ENCODE measurements around the gene AGRP.
"Not testable (repeated sequence)": the region's sequence is repeated elsewhere in the genome, so short reads cannot be mapped to it uniquely, and the experiment has no call there.

The AGRP gene

GRCh38 chr16:67504031-67505021 is 21.0 kb upstream of the AGRP start:
- DNase-seq: peak; percentile 27

GRCh38 chr16:67499106-67499505 is 15.8 kb upstream of the AGRP start:
- DNase-seq: no peak

DNA sequence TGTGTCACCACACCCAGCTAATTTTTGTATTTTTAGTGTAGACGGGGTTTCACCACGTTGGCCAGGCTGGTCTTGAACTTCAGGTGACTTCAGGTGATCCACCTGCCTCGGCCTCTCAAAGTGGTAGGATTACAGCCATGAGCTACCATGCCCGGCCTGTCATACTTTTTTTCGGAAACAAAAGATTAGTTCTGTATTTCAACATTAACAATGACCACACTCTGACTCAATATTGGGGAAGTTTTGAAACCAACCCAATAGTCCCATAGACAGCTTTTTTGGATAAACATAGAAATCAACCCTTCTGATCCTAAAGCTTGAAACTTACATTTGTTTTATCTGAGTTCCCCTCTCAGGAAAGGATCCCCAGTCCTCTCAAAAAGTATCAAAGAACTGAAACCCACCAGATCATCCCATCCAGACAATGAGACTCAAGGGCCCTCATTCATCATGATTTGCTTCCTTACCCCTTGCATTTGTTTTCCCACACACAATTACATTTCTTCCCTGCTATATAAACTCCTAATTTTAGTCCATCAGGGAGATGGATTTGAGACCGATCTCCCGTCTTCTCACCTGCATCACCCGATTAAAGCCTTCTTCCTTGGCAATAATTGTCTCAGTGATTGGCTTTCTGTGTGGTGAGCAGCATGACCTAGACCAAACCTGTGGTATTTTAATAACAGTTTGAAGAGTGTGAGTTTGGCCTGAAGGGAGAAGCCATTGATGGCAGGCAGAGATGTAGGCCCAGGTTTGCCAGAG is 7.2 kb upstream of the AGRP start:
- no peak for DNase-seq

DNA sequence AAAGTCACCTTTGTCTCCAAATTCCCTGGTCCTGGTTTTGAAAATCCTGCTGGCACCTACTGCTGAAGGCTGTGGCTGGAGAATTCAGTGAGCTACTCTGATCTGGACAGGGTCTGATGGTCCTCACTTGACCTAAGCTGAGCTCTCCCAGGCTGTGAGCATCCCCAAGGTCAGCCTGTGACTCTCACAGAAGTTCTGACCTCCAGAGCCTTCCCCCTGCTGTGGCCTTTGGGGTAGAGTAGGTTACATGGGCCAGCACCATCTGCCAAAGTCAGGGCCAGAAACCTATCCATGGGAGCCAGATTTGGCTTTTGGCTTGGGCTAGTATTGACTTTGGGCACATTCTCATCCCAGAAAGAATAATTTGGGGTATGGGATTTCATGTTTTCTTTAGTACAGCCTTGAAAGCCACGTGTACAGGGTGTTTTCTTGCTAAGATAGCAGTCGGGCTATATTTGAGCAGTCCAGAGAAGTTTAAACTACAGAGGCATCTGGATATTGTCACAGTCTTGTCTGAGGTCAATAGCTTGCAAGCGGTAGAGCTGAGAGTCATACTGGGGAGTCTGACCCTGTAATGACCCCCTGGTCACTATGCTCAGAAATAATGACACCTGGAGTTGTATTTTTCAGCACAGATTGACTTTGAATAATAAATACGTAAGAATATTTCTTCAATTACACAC is 6.2 kb upstream of the AGRP start:
- no peak for DNase-seq

GRCh38 chr16:67487561-67487960 is 4.2 kb upstream of the AGRP start:
- DNase-seq: not testable (repeated sequence)

DNA sequence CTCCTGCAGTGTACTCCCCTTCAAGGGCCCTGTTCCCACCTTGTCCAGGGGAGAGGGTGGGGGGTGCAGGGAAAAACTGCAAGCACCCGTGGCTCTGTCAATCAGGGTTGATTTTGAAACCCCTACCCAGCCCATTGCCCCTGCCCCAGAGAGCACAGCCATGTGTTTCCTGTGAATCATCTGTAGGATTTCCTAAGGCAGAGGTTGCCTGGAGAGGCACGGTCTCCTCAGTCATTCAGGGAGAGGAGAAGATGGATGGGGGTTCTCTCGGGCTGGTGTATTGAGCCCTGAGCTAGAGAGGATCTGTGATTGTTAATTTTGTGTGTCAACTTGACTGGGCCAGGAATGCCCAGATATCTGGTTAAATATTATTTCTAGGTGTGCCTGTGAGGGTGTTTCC is 3.5 kb upstream of the AGRP start:
- DNase-seq: no peak

DNA sequence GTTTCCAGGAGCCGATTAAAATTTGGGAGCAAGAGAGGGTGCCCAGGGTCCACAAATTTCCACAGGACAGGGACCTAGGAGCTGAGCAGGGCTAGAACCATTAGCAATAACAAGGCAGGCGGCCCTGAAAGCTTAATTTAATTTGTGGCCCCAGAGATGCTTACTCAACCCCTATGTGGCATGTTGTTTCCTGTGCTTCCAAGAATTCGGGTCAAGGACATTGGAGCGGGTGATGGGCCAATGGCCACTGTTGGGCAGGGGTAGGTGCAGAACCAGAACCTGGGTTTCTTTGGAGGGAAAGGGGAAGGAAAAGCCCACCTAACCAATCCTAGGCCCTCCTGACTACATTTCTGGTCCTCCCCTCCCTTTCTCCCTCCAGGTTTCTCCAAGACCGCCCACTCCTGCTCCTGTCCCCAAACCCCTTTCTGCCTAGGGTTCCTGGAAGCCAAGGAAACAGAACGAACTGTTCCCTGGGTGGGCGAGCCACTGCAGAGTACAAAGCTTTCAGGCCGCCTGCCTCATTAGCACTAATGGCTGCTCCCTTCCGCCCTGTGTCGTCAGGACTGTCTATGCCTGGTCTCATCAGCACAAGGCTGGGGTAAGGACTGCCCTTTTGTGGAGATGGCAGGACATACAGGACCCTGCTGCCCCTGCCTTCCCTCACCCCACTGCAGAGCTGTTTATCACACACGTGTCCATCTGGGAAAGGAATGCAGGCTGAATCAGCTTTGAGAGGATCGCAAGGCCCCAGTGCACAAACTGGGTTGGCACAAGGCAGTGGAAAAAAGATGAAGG is 581 bp upstream of the AGRP start:
- DNase-seq: no peak

- no peak for DNase-seq
Observed at GRCh38 chr16:67482233-67482924, 968 bp downstream of the AGRP start.

- DNase-seq: peak; percentile 61
Observed at GRCh38 chr16:67481561-67482232, 1.6 kb downstream of the AGRP start.

DNA sequence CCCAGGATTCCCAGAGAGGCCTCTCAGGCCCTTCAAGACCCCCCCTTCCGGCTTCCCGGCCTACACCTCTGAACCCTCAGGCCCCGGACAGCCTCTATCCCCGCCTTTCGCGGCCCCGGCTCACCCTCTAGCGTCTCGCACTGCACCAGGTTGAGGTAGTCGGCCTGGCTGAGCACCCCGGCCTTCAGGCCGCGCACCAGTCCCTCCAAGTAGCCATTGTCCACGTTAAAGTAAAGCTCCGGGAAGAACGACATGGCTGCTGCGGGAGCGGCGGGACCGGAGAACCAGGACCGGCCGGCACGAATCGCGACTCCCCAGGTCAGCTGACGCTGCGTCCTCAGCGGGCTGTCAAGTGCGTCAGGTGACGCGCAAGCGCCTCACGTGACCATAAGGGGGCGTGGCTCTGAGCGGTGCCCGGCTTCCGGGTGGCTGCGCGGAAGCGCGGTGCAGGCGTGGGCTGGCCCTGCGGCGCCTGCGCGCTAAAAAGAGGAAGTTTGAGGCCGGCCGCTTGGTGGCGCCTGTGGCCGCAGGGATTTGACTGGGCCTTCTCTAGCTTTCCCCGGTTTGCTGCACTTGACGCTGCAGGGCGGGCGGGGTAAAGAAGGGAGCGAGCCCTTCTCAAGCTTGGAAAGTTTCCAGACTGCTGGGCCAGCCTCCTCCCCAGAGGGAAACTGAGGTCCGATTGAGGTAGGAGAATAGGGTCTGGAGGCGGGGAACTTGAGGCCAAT is 2.4 kb downstream of the AGRP start, which contains the start of gene ATP6V0D1:
Gene ATP6V0D1, minus strand, starts transcription at position 325 of the 728 bp plus-strand sequence. Its CDS starts 71 bp downstream, at position 254.
- peak; percentile 98 for DNase-seq

DNA sequence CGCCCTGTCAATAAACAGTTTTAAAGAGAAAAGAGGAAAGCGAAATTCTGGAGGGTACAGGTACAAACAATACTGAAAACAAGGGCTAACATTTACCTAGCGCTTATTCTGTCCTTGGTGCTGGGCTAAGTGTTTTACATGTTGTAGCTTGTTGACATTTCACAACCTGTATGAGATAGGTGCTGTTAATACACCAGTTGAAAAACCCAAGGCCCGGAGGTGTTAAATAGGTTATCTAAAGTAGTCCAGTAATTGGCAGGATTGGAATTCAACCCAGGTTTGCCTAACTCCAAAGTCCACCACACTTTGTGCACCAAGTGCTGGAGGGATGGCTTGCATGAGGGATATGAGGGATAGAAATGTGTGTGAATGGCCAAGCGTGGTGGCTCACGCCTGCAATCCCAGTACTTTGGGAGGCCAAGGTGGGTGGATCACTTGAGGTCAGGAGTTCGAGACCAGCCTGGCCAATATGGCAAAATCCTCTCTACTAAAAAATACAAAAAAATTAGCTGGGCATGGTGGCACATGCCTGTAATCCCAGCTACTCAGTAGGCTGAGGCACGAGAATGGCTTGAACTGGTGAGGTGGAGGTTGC is 5.3 kb downstream of the AGRP start:
- DNase-seq: no peak

DNA sequence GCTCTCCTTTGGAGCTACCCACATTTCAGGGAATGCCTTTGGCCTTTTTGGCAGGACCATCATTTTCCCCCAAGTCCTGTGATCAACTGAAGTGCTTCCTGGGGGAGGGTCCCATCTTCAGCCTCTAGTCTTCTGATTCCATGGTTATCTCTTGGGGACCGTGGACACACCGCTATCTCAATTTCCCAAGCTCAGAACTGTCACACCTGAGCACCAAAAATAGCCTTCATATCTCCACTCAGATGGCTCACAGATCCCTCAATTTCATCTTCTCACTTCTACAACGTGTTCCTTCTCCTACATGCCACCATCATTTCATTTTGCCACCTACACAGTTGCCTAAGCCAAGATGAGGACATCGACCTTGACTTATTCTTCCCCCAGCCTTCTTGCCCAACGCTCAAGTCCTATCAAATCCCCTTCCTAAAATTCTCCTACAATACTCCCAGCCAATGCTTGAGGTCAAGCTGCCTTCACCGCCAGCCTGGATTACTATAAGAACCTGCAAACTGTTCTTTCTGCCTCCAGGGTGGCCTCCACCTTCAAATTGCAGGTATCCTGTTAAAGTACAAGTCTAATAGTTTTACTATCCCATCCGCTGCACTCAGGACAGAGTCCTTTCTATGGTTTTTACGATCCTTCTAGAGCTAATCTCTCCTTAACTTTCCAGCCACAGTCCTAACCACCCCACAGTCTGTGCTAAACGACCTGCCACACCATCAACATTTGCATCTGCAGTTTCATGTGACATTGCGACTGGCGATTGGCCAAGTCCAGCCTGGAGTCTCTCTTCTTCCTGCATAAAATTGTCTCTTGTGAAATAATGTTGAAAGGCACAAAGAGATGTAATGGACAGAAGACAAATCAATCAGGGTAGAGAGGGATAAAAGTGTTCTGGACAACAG is 8.5 kb downstream of the AGRP start:
- DNase-seq: no peak

GRCh38 chr16:67471758-67472384 is 11.5 kb downstream of the AGRP start:
- DNase-seq: no peak

DNA sequence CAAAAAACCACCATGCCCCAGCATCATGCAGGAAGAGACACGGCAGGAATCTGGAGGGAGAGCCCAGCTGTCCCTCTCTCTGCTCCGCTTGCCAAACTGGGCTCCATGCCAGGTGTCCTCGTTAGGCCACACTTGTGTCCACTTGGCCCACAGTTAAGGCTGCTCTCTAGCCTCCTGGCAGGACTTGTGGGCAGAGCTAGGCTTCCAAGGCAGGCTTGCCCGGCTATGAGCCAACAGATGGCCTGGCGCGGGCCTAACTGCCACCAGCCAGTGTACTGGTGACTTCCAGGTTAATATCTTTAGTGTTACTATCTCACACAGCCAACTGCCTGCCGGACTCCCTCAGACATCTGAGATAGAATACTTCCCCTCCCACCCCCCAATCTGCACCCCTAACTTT is 13.0 kb downstream of the AGRP start:
- DNase-seq: peak; percentile 88

GRCh38 chr16:67468731-67469130 is 14.6 kb downstream of the AGRP start:
- no peak for DNase-seq

GRCh38 chr16:67466581-67466980 is 16.8 kb downstream of the AGRP start:
- DNase-seq: no peak

- no peak for DNase-seq
Observed at GRCh38 chr16:67464565-67464964, 18.8 kb downstream of the AGRP start.

GRCh38 chr16:67463691-67464090 is 19.7 kb downstream of the AGRP start:
- DNase-seq: no peak

All from DMS53 (cell line).